GM21381 (cell line): ENCODE data around the gene MTCH1.

Source experiments
- ATAC-seq: cut with Tn5 transposase; IDR thresholded peaks from one replicate; pipeline ENCODE4 v1.9.1; 2021; ENCODE audit warnings: mild to moderate bottlenecking, moderate library complexity; ENCODE audit not compliant: unreplicated experiment

The MTCH1 gene

DNA sequence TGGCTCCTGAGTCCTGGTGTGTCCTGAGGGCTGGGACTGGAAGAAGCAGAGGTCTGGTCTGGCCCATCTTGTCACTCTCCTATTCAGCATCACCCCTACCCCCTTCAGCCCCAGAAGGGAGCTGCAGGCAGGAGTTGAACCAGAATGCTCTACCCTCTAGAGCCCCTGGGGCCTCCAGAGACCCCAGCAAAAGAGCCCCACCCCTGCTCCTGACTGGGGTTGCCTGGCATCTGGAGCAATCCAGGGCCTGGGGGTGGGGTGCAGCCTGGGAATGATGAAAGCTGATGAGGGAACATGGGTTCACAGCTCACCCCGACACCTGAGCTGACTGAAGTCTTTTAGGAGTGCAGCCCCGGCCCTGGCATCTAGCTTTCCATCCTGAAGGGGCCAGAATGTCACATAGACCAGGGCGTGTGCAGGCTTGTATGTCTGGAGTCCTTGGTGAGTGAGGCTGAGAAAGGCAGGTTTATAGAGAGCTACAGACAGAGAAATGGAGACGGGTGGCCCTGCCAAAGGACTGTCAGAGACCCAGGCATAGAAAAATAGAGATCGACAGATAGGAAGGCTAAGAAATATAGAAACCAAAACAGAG lies 31.7 kb upstream of the MTCH1 start:
- ATAC-seq: no peak

GRCh38 chr6:37016995-37017394 lies 31.0 kb upstream of the MTCH1 start:
- ATAC-seq: no peak

DNA sequence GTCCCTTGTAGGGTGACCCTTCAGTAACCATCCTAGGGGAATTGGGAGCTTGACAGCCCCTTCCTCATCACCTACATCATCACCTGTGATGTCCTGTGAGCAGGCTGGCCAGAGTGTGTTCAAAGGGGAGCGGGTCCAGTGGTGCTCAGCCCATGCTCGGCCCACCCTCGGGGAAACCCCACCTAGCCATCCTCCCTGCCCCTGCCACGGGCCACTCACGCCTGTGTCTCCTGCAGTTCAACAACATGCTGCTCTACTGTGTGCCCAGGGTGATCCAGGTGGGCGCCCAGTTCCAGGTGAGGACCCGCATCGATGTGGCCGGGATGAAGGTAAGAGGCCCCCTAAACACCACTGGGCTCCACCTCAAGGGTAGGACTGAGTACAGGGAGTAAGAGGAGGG lies 29.5 kb upstream of the MTCH1 start:
- ATAC-seq: no peak

- no peak for ATAC-seq
These were observed 28.7 kb upstream of the MTCH1 start for GRCh38 chr6:37014667-37015066.

- ATAC-seq: no peak
These were observed 27.8 kb upstream of the MTCH1 start for GRCh38 chr6:37013516-37014491.

- no peak for ATAC-seq
These were observed 25.8 kb upstream of the MTCH1 start for GRCh38 chr6:37011656-37012378.

GRCh38 chr6:37010402-37010892 lies 24.5 kb upstream of the MTCH1 start:
- ATAC-seq: no peak

DNA sequence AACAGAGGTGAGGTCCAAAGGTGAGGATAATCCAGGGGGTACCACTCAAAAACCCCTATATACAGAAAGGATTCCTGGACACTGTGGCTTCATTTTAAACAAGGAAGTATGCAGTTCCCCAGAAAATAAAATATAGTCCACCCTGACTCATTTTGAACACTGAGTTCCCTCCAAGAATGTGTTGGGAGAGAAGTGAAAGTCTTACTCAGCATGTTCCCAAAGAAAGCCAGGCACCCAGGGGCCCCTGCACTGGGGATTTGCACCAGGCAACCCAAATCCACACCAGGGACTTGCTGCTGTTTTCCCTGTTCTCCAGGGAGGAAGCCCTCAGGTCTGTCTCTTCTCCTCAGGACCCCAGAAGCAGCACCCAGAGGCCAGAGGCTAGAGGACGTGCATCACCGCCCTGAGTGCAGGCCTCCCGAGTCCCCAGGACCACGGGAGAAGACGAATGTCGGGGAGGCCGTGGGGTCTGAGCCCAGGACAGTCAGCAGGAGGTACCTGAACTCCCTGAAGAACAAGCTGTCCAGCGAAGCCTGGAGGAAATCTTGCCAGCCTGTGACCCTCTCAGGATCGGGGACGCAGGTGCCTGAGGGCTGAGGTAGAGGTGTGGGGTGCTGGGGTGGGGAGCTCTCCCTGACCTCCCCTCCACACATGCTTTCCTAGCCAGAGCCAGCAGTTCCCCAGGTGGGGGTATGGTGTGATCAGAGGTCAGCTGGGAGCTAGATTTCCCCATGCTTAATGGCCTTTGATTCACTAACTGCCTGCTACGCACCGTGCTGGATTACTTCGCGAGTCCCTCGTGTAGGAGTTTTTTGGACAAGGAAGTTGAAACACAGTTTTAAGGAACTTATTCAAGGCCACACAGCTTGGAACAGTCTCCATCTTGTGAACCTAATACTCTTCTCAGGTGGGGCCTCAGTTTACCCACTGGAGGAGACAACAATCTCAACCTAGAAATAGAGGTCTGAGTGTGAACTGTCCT lies 22.8 kb upstream of the MTCH1 start:
- ATAC-seq: no peak

DNA sequence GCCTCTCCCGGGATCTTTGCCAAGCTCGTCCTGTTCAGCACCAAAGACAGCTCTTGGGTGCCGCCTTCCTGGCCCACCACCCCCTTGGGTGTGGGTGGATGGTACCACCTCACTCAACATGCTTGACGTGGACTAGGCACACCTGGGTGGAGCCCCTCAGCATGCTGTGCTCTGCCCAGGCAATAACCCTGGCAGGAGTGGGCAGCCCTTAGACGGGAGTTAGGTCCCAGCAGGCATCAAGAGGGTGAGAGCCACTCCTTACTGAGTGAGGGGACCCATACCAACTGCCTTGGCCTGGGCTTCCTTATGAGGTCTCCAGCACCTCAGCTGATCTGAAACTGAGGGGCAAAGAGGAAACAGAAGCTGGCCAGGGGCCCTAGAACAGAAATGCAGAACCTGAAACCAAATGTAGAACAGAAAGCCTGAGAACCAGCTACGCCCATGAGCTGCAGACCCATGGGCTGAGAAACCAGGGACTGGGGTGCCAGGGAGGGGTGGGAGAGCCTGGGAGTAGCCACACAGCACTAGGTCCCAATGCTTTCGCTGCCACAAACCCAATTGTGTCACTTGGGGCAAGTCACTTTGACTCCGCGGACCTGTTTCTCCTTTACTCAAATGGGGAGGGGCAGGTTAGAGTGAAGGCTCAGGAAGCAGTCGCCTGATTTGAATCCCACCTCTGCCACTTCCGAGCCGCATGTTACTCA lies 21.5 kb upstream of the MTCH1 start:
- ATAC-seq: peak; percentile 36

- ATAC-seq: no peak
These were observed 20.9 kb upstream of the MTCH1 start for GRCh38 chr6:37006793-37007339.

- peak; percentile 8 for ATAC-seq
These were observed 20.0 kb upstream of the MTCH1 start for GRCh38 chr6:37005827-37006567.

DNA sequence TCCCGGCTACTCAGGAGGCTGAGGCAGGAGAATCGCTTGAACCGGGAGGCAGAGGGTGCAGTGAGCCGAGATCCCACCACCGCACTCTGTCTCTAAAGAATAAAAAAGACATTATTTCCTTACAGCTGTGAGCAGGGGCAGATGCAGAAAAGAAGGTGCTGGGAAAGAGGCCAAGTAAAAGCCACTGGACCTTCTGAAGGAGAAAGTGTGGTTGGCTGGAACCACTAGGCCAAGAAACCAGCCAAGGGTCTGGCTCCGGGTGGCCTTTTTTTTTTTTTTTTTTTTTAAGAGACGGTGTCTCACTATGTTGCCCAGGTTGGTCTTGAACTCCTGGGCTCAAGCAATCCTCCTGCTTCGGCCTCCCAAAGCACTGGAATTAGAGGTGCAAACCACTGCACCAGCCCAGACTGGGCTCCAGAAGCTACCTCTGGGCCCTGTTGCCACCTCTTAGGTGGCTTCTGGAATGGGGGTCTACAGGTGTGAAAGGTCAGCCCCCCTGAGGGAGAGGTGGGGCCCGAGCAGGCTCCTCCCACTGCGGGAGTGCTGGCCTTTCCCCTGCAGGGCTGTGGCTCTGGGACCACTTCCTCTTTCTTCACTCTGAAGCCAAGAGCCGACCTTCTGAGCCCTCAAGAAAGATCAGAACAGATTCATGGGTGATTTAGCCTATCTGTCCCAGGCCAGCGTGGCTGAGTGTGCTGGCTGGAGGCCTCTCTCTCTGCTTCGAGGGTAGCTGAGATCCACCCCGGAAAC lies 19.2 kb upstream of the MTCH1 start, which contains the start of gene FGD2:
TSS of gene FGD2 (plus strand) at position 595 of the 750 bp plus-strand sequence. CDS start 163 bp downstream, outside the sequence.
- peak; percentile 48 for ATAC-seq

DNA sequence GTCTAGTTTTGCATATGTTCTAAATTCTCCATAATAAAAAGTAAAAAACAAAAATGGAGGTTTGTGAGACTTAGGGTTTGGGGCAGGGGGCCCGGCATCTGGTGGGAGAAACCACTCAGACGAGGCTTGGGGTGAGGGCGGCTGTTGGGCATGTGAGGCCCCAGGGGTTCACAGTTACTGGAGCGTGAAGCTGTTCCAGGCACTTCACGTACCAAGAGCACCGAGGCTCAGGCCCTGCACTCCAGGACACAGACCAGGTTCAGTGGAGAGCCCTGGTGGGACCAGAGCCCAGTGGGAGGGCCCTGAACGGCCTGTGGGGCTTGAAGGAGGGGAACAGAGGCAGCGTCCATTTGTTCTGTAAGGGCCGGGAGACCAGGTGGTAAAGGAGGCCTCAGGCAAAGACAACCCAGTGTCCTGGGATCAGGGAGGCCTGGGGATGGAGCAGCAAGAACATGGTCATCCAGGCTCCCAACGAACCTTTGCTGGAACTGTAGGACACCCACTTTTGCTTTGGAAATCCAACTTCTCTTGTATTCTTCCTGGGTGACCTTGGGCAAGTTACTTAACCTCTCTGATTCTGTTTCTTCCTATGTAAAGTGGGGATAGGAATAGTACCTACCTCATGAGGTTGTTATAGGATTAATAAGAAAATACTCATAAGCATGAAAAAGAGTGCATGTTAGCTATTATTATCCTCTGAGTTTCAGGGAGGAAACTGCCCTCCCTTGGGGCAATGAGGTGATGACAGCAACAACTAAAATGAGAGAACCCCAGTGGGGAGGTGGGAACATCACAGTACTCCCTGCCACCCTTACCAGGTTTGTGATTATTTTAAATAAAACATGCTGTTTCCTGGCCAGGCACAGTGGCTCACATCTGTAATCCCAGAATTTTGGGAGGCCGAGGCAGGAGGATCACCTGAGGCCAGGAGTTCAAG lies 18.3 kb upstream of the MTCH1 start:
- ATAC-seq: no peak

GRCh38 chr6:36999751-37000125 lies 13.7 kb upstream of the MTCH1 start:
- no peak for ATAC-seq

GRCh38 chr6:36999061-36999750 lies 13.2 kb upstream of the MTCH1 start:
- no peak for ATAC-seq

DNA sequence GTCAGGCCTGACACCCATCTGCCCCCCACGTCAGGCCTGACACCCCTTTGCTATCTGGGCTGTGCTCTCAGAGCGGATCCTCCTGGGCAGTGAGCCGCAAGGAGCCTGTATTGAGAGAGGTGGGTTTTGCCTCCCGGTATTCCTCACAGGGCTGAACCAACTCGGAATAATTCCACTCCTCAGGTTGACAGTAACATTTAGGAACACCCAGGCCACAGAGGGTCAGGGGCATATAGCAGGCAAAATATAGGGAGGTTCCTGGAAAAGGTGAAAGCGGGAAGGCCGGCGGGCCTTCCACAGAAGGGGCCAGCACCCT lies 12.7 kb upstream of the MTCH1 start:
- ATAC-seq: no peak
